ENCODE results near the gene DSCAML1.

Gene DSCAML1

GRCh38 chr11:117803896-117804295 is 6.9 kb upstream of the DSCAML1 start:
- Histone ChIP-seq H3K36me3 (replicated peaks; ENCODE audit: low read depth, low read length) (no peaks in the 10 kb centered on the region), H3K4me2 (ENCODE audit: low read length) (no peak overlapping the region), H2AFZ (ENCODE audit: low read depth, low read length) (no peak overlapping the region), H3K9ac (ENCODE audit: low read length) (no peak overlapping the region), H4K20me1 (ENCODE audit: insufficient read depth, low read length) (no peaks in the 10 kb centered on the region), H3K9me3 (ENCODE audit: insufficient read depth, low read length) (no peaks in the 10 kb centered on the region), H3K27me3 (ENCODE audit: low read depth, low read length) (no peaks in the 10 kb centered on the region; the same call in 1 of the 2 replicates), H3K4me3 (ENCODE audit: low read length) (no peak overlapping the region), H3K27ac (ENCODE audit: low read length) (no peak overlapping the region), H3K79me2 (ENCODE audit: low read length) (no peaks in the 10 kb centered on the region), H3K4me1 (ENCODE audit: low read length) (peaks cover 18% of the 10 kb centered on the region)
- TF ChIP-seq EZH2phosphoT487 (IDR thresholded peaks at IDR 0.05; ENCODE audit: low read depth) (no peak), CTCF (IDR thresholded peaks at IDR 0.05; ENCODE audit: low read depth, low read length) (no peak)

GRCh38 chr11:117799634-117800033 is 2.6 kb upstream of the DSCAML1 start:
- H4K20me1 ChIP-seq (ENCODE audit: insufficient read depth, low read length): no peaks in the 10 kb centered on the region
- TF ChIP-seq CTCF (IDR thresholded peaks at IDR 0.05; ENCODE audit: low read depth, low read length) (no peak), EZH2phosphoT487 (IDR thresholded peaks at IDR 0.05; ENCODE audit: low read depth) (no peak)
- no peak overlapping the region for H3K9ac ChIP-seq (ENCODE audit: low read length)
- H3K27me3 ChIP-seq (ENCODE audit: low read depth, low read length): no peaks in the 10 kb centered on the region; the same call in 1 of the 2 replicates
- no peaks in the 10 kb centered on the region for H3K4me1 ChIP-seq (ENCODE audit: low read length)
- no peak overlapping the region for H3K4me3 ChIP-seq (ENCODE audit: low read length)
- no peak overlapping the region for H2AFZ ChIP-seq (ENCODE audit: low read depth, low read length)
- H3K9me3 ChIP-seq (ENCODE audit: insufficient read depth, low read length): no peaks in the 10 kb centered on the region
- H3K79me2 ChIP-seq (ENCODE audit: low read length): no peaks in the 10 kb centered on the region
- H3K4me2 ChIP-seq (ENCODE audit: low read length): no peak overlapping the region
- no peaks in the 10 kb centered on the region for H3K36me3 ChIP-seq (replicated peaks; ENCODE audit: low read depth, low read length)
- H3K27ac ChIP-seq (ENCODE audit: low read length): no peak overlapping the region

GRCh38 chr11:117796456-117796871 is 552 bp downstream of the DSCAML1 start:
- peaks cover under 1% of the 10 kb centered on the region; the same call in 1 of the 2 replicates for H3K27me3 ChIP-seq (ENCODE audit: low read depth, low read length)
- no peaks in the 10 kb centered on the region for H3K9me3 ChIP-seq (ENCODE audit: insufficient read depth, low read length)
- no peaks in the 10 kb centered on the region for H3K79me2 ChIP-seq (ENCODE audit: low read length)
- H3K4me2 ChIP-seq (ENCODE audit: low read length): no peak overlapping the region
- H4K20me1 ChIP-seq (ENCODE audit: insufficient read depth, low read length): no peaks in the 10 kb centered on the region
- no peaks in the 10 kb centered on the region for H3K36me3 ChIP-seq (replicated peaks; ENCODE audit: low read depth, low read length)
- H3K9ac ChIP-seq (ENCODE audit: low read length): no peak overlapping the region
- no peak overlapping the region for H3K27ac ChIP-seq (ENCODE audit: low read length)
- no peak for TF ChIP-seq EZH2phosphoT487 (IDR thresholded peaks at IDR 0.05; ENCODE audit: low read depth)
- no peak for TF ChIP-seq CTCF (IDR thresholded peaks at IDR 0.05; ENCODE audit: low read depth, low read length)
- no peak overlapping the region for H2AFZ ChIP-seq (ENCODE audit: low read depth, low read length)
- H3K4me3 ChIP-seq (ENCODE audit: low read length): no peak overlapping the region
- H3K4me1 ChIP-seq (ENCODE audit: low read length): no peaks in the 10 kb centered on the region

- H3K27ac ChIP-seq (ENCODE audit: low read length): no peak overlapping the region
- no peak overlapping the region for H3K4me3 ChIP-seq (ENCODE audit: low read length)
- no peaks in the 10 kb centered on the region for H3K4me1 ChIP-seq (ENCODE audit: low read length)
- no peaks in the 10 kb centered on the region for H3K9me3 ChIP-seq (ENCODE audit: insufficient read depth, low read length)
- no peak overlapping the region for H2AFZ ChIP-seq (ENCODE audit: low read depth, low read length)
- no peaks in the 10 kb centered on the region for H3K79me2 ChIP-seq (ENCODE audit: low read length)
- H3K4me2 ChIP-seq (ENCODE audit: low read length): no peak overlapping the region
- no peaks in the 10 kb centered on the region for H4K20me1 ChIP-seq (ENCODE audit: insufficient read depth, low read length)
- TF ChIP-seq EZH2phosphoT487 (IDR thresholded peaks at IDR 0.05; ENCODE audit: low read depth) (no peak), CTCF (IDR thresholded peaks at IDR 0.05; ENCODE audit: low read depth, low read length) (no peak)
- no peak overlapping the region for H3K9ac ChIP-seq (ENCODE audit: low read length)
- peaks cover 7% of the 10 kb centered on the region for H3K27me3 ChIP-seq (ENCODE audit: low read depth, low read length)
- no peaks in the 10 kb centered on the region for H3K36me3 ChIP-seq (replicated peaks; ENCODE audit: low read depth, low read length)
Measured at GRCh38 chr11:117795638-117796455, 1.2 kb downstream of the DSCAML1 start.
